ENCODE data around the gene GIMAP5.
A peak's percentile ranks its signal among the peaks of the same experiment; 100 is the strongest.

GIMAP5 gene

DNA sequence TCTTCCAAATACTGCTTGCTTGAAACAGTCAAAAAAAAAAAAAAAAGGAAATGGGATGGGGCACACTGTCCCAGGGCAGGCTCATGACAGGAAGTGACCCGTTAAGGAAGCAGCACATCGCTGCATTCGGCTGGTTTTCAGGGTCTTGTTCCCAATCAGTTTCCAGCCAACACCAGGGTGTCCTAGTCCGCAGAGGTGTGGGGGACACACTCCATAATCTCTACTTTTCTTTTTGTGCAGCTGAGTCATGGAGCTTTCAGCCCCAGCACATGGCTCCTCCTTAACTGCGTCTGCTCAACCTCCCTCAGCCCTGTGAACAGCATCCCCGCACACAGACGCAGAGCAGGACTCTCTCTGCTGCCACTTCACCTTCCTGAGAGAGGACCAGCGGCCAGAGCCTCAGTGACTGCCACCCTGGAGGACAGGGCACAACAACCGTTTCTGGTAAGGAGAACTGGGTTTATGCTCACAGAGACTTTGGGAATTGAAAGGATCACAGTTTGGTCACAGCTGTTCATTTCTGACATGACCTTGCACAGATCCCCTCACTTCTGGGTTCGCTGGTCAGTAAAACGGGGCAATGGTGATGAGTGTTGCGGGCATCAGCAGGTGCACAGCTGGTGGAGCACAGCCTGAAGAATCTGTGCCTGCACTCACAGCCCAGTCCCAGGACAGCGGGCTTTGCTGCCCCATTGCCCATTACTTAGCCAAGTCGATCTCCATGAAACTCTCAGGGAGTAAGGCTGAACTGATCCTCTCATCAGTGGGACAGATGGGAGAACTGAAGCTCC, at the start of gene GIMAP5:
Gene GIMAP5 (plus strand): TSS at position 154 of the 791 bp plus-strand sequence. CDS start 3,467 bp downstream, outside the sequence.
- peak; percentile 64 for DNase-seq

DNA sequence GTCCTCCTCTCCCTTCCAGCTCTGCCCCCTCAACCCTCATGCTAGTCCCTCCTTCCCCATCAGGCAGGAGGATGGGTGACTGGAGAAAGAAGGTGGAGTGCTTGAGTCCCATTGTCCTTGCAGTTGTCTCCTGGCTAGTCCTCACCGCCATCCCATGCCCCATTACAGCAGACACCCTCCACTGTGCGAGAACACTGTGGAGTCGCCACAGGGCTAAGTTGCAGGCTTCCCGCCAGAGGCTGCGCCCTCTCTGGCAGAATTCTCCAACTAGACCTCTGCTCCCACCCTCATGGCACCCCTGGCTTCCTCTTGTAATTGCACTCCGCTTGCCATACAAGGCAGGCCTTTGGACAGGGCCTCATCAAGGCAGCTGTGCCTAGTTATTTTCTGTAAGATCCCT, 48.6 kb upstream of the GIMAP5 start:
- no peak for DNase-seq

DNA sequence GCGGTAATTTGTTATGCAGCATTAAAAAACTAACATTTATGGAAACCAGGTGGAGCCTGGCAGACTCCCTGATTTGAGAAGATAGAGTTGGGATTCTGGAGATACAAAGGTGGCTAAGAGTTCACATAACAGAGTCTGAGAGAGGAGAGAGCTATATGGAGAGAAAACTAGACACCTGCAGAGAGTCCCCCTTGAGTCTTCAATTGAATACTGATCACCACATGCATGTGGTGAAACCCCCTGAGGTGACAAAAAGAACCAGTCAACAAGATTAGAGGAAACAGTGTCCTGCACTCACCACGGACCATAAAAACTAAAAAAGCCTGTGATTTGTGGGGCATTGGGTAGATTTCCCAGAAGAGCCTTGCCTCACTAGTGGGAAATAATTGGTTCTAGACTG, 41.6 kb upstream of the GIMAP5 start:
- DNase-seq = no peak

DNA sequence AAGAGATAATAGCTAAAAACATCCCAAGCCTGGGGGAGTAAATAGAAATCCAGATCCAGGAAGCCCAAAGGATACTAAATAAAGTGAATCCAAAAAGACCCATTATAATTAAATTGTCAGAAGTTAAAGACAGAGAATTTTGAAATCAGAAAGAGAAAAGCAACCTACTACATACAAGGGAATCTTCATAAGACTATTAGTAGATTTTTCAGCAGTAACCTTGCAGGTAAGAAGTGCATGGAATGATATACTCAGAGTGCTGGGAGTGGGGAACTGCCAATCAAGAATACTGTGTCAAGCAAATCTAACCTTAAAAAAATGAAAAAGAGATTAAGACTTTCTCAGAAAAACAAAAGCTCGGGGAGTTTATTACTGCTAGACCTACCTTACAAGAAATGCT, 34.0 kb upstream of the GIMAP5 start:
- DNase-seq = no peak

DNA sequence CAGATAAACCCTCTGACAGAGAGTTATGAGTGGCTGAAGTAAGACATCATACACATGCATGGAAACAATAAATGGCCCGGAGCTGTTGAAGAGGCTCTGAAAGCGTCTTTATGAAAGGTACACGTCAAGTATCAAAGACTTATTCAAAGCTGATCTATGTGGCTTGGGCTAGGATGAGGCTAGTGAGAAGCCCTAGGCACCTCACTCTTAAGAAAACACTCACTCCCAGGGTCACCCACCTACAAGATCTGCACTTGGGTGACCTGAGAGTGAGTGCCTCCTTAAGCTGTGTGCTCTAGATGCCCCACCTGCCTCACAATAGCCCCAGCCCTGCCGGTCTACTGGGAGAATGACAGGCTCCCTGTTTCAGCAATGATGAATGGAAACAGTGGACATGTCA, 21.9 kb upstream of the GIMAP5 start:
- DNase-seq = peak; percentile 32

DNA sequence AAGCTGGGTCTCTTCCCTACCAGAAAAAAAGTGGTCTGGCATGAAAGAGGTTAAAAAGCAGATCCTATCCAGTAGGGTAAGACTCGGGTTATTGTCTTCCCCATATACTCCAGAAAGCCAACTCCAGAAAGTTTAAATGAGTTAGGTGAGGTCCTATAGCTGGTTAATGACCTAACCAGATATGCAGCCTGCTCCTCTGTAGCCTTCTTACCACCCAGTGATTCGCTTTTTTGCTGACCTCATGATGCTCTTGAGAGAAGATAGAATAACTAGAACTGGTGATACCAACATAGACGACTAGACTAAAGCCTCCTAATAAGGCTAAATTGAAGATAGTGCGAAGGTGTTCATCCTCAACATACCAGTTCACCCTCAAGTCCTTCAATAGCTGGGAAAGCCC, 21.5 kb upstream of the GIMAP5 start:
- no peak for DNase-seq

DNA sequence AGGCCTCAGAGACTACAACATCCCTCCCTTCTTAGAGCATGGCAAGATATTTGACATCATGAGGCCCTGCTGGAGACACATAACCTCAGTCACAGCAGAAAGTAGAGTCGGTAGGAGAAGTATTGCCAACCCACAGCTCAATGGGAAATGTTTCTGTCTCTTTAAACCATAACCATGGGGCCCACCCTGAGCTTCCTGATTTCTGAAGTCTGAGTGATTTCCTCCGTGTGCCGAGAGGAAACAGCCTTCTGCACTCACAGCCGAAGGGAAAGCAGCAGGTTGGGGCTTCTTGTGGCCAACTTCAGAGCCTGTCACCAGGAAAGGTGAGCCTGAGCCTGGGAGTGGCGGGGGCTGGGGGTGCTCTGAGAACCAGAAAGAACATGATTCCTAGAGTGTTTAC, 20.9 kb upstream of the GIMAP5 start, which contains the start of gene GIMAP1:
Gene GIMAP1 (plus strand): TSS at position 246 of the 400 bp plus-strand sequence. CDS start 2,435 bp downstream, outside the sequence.
- DNase-seq = peak; percentile 51

- DNase-seq = no peak
Measured at GRCh38 chr7:150716939-150717338, 20.3 kb upstream of the GIMAP5 start.

DNA sequence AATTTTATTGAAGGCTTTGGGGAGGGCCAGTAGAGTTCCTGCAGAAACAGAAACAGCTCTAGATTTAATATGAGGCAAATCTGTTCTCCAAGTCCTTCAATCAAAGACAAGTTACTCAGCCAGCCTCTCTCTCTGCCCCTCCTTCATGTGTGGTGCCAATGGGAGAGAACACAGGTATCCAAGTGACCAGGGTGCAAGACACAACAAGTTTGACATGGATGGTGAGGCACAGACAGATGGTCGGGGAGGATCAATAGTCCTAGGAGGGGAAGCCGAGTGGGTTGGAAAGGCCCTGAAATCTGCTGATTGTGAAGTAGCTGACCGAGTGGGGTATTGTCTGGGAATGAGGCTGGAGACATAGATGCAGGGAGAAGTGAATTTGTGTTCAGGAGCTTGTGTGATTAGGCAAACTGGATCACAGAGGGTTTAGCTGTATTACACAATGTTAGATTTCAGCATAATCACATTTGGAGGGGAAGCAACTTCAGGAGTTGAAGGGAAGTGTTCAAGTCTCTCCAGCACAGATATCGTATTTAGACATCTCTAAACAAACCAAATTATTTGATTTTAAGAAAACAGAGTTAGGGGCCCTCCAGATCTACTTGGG, 19.3 kb upstream of the GIMAP5 start:
- DNase-seq = no peak

DNA sequence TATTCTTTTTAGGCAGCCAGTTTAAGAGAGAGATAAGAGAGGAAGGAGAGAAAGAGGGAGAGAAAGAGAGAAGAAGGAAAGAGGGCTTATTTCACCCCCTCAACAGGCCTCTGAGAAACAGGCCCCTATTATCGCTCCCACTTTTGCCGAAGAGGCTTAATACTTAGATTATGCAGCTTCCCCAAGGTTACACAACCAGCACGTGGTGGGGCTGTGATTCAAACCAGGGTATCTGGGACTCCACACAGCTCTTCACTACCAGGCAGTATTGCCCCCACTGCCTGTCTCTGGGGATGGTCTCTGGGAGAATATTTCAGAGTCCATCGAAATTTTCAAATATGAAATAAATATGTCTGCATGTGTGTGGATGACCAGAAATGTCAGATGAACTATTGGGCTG, 17.8 kb upstream of the GIMAP5 start:
- DNase-seq = no peak

DNA sequence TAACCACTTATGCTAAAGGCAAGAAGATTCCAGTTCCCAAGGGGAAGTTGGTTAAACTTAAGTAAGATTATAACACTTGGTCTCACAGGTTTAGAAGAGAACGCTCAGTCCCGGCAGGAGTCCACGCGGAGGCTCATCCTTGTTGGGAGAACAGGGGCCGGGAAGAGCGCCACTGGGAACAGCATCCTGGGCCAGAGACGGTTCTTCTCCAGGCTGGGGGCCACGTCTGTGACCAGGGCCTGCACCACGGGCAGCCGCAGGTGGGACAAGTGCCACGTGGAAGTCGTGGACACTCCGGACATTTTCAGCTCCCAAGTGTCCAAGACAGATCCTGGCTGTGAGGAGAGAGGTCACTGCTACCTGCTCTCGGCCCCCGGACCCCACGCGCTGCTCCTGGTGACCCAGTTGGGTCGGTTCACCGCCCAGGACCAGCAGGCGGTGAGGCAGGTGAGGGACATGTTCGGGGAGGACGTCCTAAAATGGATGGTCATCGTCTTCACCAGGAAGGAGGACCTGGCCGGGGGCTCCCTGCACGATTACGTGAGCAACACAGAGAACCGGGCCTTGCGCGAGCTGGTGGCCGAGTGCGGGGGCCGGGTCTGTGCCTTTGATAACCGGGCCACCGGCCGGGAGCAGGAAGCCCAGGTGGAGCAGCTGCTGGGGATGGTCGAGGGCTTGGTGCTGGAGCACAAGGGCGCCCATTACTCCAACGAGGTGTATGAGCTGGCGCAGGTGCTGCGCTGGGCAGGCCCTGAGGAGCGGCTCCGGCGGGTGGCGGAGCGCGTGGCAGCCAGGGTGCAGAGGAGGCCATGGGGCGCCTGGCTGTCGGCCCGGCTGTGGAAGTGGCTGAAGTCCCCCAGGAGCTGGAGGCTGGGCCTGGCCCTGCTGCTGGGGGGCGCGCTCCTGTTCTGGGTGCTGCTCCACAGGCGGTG, 17.0 kb upstream of the GIMAP5 start:
- DNase-seq = no peak

GRCh38 chr7:150721970-150722373, 15.2 kb upstream of the GIMAP5 start:
- no peak for DNase-seq

GRCh38 chr7:150722431-150722931, 14.7 kb upstream of the GIMAP5 start:
- DNase-seq = no peak

- DNase-seq = no peak
Measured at GRCh38 chr7:150723467-150723866, 13.8 kb upstream of the GIMAP5 start.

- no peak for DNase-seq
Measured at GRCh38 chr7:150727381-150727780, 9.8 kb upstream of the GIMAP5 start.

GRCh38 chr7:150728011-150728410, 9.2 kb upstream of the GIMAP5 start:
- no peak for DNase-seq

- DNase-seq = no peak
Measured at GRCh38 chr7:150728609-150729008, 8.6 kb upstream of the GIMAP5 start.

DNA sequence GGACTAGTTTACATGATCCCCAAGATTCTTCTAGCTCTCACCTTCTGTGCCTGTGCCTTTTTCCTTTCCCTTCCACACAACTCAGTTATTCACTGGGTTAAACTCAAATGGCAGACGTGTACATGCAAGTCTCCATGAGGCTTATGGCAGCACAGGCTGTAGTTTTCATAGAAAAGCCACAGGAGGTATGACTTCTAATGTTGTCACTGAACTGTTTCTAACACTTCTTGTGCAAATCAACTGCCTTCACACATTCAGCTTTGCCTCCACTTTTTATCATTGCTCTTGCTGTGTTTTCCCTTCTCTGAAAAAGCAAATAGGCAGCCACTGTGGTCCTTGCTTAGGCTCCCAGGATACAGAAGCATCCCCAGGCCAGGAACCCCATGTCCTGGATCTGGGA, 5.3 kb upstream of the GIMAP5 start:
- DNase-seq = no peak

DNA sequence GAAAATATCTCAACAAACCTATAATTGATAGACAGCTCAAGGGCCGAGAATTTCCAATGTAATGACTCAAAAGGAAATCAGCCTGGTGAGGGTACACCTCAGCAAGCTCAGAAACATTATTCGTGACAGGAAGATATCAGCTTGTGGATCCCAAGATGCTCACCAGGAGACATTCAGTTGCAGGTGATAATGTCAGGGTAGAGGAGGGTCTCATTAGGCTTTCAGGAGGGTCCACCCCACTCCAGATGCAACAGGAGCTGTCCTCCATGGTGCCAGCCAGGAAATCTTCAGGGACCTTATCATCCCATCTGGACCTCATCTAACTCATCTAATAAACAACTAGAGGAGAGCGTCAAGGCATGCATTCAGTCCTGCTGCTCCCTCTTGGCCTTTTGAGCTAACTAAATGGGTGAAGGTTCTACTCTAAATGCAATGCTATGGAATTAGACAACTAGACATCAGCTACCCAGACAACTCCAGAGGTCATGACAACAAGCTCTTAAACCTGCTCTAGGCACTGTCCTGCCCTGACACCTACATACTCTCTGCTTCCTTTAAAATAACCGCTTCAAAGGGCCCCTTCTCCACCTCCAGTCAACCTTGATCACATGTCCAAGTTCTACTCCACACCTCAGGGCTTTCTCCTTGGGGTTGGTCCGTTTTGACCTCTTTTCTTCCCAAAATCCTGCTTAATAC, 4.3 kb upstream of the GIMAP5 start:
- no peak for DNase-seq

DNA sequence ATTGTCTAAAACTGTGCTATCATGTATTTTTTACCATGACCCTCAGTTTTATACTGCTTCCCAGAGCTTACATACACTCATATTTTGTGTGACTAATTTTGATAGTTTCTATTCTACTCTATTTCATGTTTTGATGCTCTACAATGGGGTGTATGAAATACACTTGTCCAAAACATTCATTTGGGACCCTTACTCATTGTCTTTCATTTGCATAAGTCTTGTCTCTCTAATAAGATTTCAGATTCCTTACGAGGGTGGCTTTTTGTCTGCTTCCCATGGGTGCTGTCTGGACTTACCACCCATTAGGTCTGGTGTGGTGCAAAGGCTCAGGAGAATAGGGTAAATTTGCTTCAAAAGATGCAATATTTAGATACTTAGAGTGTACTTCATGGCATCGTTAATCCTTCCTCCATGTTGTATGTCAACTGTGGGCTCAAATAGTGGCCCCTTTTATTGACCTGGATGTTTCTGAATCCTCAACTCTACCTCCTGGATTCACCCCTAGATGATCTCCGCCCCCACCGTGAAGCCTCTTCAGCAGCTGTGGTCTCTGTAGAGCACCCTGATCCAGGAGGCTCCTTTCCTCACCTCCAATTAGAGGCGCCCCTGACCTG, 3.6 kb upstream of the GIMAP5 start:
- DNase-seq = no peak

DNA sequence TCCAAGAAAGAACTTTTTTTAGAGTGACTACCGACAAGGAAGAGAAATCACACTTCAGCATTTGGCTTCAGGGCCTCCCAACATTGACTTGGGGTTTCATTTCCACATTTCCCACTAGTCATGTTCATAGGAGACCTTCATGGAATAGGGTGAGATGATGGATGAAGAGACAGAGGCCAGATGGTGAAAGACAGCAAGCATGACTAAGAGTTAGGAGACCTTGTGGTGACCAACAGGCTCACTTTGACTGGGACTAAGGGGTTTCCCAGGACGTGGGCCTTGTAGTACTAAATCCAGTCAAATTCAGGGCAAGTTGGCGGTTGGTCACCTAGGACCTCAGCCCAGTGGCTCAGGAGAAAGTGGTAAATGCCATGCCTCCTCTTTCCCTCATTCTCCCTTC, 3.0 kb upstream of the GIMAP5 start:
- no peak for DNase-seq
